K562 (cell line): ENCODE measurements around the gene BICC1. TPM values are rescaled to one million over a fixed set of nuclear protein-coding genes. Genes with fewer than 3 reads are reported as not detected.

Source experiments
- EP300 ChIP-seq: IDR thresholded peaks from 2 replicates; pipeline ENCODE4 v1.6.1; 2012; ENCODE audit warnings: low read length, improper control_type of control experiment
- HMG20A ChIP-seq: fragments of 450-650 bp; formaldehyde crosslinking; conservative IDR thresholded peaks from 2 replicates; pipeline ENCODE4 v1.4.0; 2020; ENCODE audit warnings: mild to moderate bottlenecking, mixed read lengths
- MBD2 ChIP-seq: sonication (generic); IDR thresholded peaks from 2 replicates; pipeline ENCODE4 v1.6.1; 2016; ENCODE audit warnings: low read depth, borderline replicate concordance
- NFATC3 ChIP-seq: fragments of 450-650 bp; IDR thresholded peaks from 2 replicates; pipeline ENCODE4 v1.6.1; 2017; ENCODE audit warnings: mild to moderate bottlenecking
- TGIF2 ChIP-seq: sonication (generic); formaldehyde crosslinking; IDR thresholded peaks from 2 replicates; pipeline ENCODE4 v1.8.1; 2022; ENCODE audit warnings: mild to moderate bottlenecking, missing genetic modification reagents, moderate library complexity
- U2AF2 ChIP-seq: fragments of 200-400 bp; formaldehyde crosslinking; optimal IDR thresholded peaks from 2 replicates; pipeline ENCODE3; 2017; ENCODE audit warnings: low read depth, mild to moderate bottlenecking, low read length
- ZNF124 ChIP-seq: sonication (generic); formaldehyde crosslinking; IDR thresholded peaks from 2 replicates; pipeline ENCODE4 v1.8.1; 2022; ENCODE audit warnings: missing genetic modification reagents
- polyA plus RNA-seq, 8 experiments: library from polyadenylated mRNA; depleted of rRNA in 4 of 8; stranded (reverse) in 5 of 8; unstranded in 3 of 8; fragments of >200 nt; fragmentation: Nextera tagmentation in 2 of 8; fragmentation: Illumina TruSeq in 1 of 8; extraction: Ambion mirVana in 2 of 8; extraction: Trizol in 1 of 8; gene quantifications; 2 replicates each; pipeline versions ENCODE4 v1.2.1 to v1.2.3, GENCODE V29; 2011 to 2014; ENCODE audit warnings: inconsistent platforms in 1 of 8, missing spikeins in 1 of 8
- total RNA-seq, 7 experiments: library from RNA; depleted of rRNA in 6 of 7; stranded (reverse); fragments of >200 nt in 6 of 7; fragmentation: Illumina TruSeq in 2 of 7; extraction: Trizol in 2 of 7; gene quantifications; 2 replicates each; pipeline versions ENCODE4 v1.2.1 to v1.2.3, GENCODE V29; 2011 to 2021; ENCODE audit warnings: low replicate concordance in 1 of 7
- TF ChIP-seq, protein P1 (sequence below), 2 experiments: fragments of 450-650 bp; IDR thresholded peaks; 2 replicates each; pipeline ENCODE4 v1.6.1; 2016; ENCODE audit warnings: mild to moderate bottlenecking in 2 of 2, borderline replicate concordance in 1 of 2, low read depth in 1 of 2, moderate library complexity in 1 of 2

BICC1 gene
- total and polyA plus RNA-seq, 9 of the 15 experiments (the other 6 are each of a cell fraction or from before 2014, with no cell fraction given), result not detected

DNA sequence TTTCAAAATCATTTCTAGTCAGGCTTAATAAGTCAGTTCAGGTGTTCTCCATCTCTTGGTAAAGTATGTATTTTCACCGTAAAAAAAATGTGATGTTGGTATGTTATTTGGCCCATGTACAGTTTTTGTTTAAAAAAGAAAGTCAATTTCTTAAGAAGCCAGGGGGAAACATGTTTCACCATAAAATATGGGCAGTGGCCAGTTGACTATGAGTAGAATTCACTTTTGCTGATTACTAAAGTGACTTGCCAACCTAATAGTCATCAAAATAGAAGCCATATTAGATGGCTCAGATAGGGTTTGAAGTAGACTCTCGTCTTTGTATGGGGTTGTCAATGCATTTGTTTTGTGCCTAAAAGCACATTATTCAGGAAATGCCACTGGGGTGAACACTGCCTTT, 266.3 kb downstream of the BICC1 start (continued):
- TF ChIP-seq, protein P1, sequence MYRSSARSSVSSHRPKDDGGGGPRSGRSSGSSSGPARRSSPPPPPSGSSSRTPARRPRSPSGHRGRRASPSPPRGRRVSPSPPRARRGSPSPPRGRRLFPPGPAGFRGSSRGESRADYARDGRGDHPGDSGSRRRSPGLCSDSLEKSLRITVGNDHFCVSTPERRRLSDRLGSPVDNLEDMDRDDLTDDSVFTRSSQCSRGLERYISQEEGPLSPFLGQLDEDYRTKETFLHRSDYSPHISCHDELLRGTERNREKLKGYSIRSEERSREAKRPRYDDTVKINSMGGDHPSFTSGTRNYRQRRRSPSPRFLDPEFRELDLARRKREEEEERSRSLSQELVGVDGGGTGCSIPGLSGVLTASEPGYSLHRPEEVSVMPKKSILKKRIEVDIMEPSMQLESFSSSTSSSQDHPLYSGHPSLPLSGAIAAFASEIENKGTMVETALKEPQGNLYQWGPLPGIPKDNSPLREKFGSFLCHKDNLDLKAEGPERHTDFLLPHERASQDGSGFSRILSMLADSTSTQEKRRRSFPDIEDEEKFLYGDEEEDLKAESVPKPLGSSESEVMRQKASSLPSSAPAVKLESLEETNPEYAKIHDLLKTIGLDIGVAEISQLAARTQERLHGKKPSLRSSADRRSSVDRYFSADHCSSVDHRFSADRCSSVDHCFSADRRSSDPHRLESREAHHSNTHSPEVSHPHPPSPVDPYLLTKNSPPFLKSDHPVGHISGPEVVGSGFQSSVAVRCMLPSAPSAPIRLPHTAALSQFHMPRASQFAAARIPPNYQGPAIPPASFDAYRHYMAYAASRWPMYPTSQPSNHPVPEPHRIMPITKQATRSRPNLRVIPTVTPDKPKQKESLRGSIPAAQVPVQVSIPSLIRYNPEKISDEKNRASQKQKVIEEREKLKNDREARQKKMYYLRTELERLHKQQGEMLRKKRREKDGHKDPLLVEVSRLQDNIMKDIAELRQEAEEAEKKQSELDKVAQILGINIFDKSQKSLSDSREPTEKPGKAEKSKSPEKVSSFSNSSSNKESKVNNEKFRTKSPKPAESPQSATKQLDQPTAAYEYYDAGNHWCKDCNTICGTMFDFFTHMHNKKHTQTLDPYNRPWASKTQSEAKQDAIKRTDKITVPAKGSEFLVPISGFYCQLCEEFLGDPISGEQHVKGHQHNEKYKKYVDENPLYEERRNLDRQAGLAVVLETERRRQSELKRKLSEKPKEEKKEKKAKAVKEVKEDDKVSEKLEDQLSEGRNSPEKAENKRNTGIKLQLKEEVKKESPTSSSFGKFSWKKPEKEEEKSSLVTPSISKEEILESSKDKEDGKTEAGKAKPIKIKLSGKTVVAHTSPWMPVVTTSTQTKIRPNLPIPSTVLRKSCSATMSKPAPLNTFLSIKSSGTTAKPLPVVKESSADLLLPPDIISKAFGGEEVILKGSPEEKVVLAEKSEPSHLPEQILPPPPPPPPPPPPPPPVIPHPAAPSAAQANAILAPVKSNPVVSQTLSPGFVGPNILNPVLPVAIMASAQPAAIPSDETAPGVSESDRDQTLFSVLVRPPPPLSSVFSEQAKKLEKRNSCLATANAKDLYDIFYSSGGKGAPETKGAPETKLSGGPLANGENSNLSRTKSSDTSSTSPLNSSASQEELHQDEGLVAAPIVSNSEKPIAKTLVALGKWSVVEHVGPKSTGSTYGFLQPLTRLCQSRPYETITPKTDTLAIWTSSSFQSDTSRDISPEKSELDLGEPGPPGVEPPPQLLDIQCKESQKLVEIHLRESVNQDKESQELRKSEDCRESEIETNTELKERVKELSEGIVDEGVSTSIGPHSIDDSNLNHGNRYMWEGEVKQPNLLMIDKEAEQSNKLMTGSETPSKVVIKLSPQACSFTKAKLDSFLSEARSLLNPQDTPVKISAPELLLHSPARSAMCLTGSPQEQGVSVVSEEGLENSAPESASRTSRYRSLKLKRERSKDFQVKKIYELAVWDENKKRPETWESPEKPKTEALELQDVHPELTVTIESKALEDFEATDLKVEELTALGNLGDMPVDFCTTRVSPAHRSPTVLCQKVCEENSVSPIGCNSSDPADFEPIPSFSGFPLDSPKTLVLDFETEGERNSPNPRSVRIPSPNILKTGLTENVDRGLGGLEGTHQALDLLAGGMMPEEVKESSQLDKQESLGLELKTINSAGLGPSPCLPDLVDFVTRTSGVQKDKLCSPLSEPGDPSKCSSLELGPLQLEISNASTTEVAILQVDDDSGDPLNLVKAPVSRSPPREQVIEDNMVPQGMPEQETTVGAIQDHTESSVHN (IDR thresholded peaks at IDR 0.05; ENCODE audit: borderline replicate concordance in 1 of 2, low read depth in 1 of 2), result no peak
- no peak for TF ChIP-seq MBD2
- no peak for TF ChIP-seq NFATC3
- TF ChIP-seq U2AF2, result no peak
- no peak for TF ChIP-seq EP300
- no peak for TF ChIP-seq HMG20A (CRISPR knock-in tag)
- TF ChIP-seq TGIF2, result no peak
- TF ChIP-seq ZNF124, result no peak
- TF ChIP-seq, all 486 proteins: peak for 0
